ENCODE data around the gene TCF4. TPM values are rescaled to one million over a fixed set of nuclear protein-coding genes. Genes with fewer than 3 reads are reported as not detected.

The TCF4 gene
- total RNA-seq, 1 donor from 2014 or later = 15.7 TPM

- no peak overlapping the region for H3K4me3 ChIP-seq (ENCODE audit: low read depth, low read length)
- H3K36me3 ChIP-seq (ENCODE audit: control insufficient read depth, insufficient read depth, low read length) = no peaks in the 10 kb centered on the region
- no peak for TF ChIP-seq CTCF (IDR thresholded peaks at IDR 0.05; ENCODE audit: insufficient read depth, low read length, poor library complexity, severe bottlenecking)
- DNase-seq (ENCODE audit: low read depth) = no peak
- H3K27me3 ChIP-seq (ENCODE audit: control insufficient read depth, insufficient read depth, low read length) = no peaks in the 10 kb centered on the region
Measured at GRCh38 chr18:55524353-55525073, 63.5 kb downstream of the TCF4 start.

GRCh38 chr18:55523001-55523400 lies 65.0 kb downstream of the TCF4 start:
- no peak for TF ChIP-seq CTCF (IDR thresholded peaks at IDR 0.05; ENCODE audit: insufficient read depth, low read length, poor library complexity, severe bottlenecking)
- H3K4me3 ChIP-seq (ENCODE audit: low read depth, low read length) = no peak overlapping the region
- no peaks in the 10 kb centered on the region for H3K27me3 ChIP-seq (ENCODE audit: control insufficient read depth, insufficient read depth, low read length)

GRCh38 chr18:55522011-55522410 lies 66.0 kb downstream of the TCF4 start:
- DNase-seq (ENCODE audit: low read depth) = no peak
- TF ChIP-seq CTCF (IDR thresholded peaks at IDR 0.05; ENCODE audit: insufficient read depth, low read length, poor library complexity, severe bottlenecking) = peak; percentile 47
- Histone ChIP-seq H3K36me3 (ENCODE audit: control insufficient read depth, insufficient read depth, low read length) (no peaks in the 10 kb centered on the region), H3K4me3 (ENCODE audit: low read depth, low read length) (no peak overlapping the region), H3K27me3 (ENCODE audit: control insufficient read depth, insufficient read depth, low read length) (no peaks in the 10 kb centered on the region)

More at GRCh38 chr18:55523001-55523400, 65.0 kb downstream of the TCF4 start:
- DNase-seq (ENCODE audit: low read depth) = no peak
- no peaks in the 10 kb centered on the region for H3K36me3 ChIP-seq (ENCODE audit: control insufficient read depth, insufficient read depth, low read length)

- no peak for DNase-seq (ENCODE audit: low read depth)
- TF ChIP-seq CTCF (IDR thresholded peaks at IDR 0.05; ENCODE audit: insufficient read depth, low read length, poor library complexity, severe bottlenecking) = no peak
- H3K4me3 ChIP-seq (ENCODE audit: low read depth, low read length) = no peak overlapping the region
- H3K27me3 ChIP-seq (ENCODE audit: control insufficient read depth, insufficient read depth, low read length) = no peaks in the 10 kb centered on the region
- no peaks in the 10 kb centered on the region for H3K36me3 ChIP-seq (ENCODE audit: control insufficient read depth, insufficient read depth, low read length)
Measured at GRCh38 chr18:55517055-55517454, 70.9 kb downstream of the TCF4 start.

- no peak overlapping the region for H3K4me3 ChIP-seq (ENCODE audit: low read depth, low read length)
- no peaks in the 10 kb centered on the region for H3K36me3 ChIP-seq (ENCODE audit: control insufficient read depth, insufficient read depth, low read length)
- TF ChIP-seq CTCF (IDR thresholded peaks at IDR 0.05; ENCODE audit: insufficient read depth, low read length, poor library complexity, severe bottlenecking) = no peak
- no peaks in the 10 kb centered on the region for H3K27me3 ChIP-seq (ENCODE audit: control insufficient read depth, insufficient read depth, low read length)
- DNase-seq (ENCODE audit: low read depth) = no peak
Measured at GRCh38 chr18:55515941-55516710, 71.9 kb downstream of the TCF4 start.

Data from kidney epithelial cell (primary cell).